Activated CD8-positive, alpha-beta memory T cell treated with anti-CD3 and anti-CD28 coated beads, Interleukin-2, amount 50 U/mL, for 4 hours (primary cell): ENCODE measurements around the gene PPP4R3A.
"Not testable (repeated sequence)": the region's sequence is repeated elsewhere in the genome, so short reads cannot be mapped to it uniquely, and the experiment has no call there.

ENCODE experiments used
- DNase-seq: peaks from one replicate; pipeline ENCODE4 v3.0.0-alpha.2; 2020

PPP4R3A gene

GRCh38 chr14:91436266-91436665 lies 73.8 kb downstream of the PPP4R3A start:
- not testable (repeated sequence) for DNase-seq

- no peak for DNase-seq
Measured at GRCh38 chr14:91429385-91429784, 80.7 kb downstream of the PPP4R3A start.

GRCh38 chr14:91428931-91429330 lies 81.2 kb downstream of the PPP4R3A start:
- DNase-seq = not testable (repeated sequence)

GRCh38 chr14:91425531-91425944 lies 84.6 kb downstream of the PPP4R3A start:
- DNase-seq = not testable (repeated sequence)

- DNase-seq = no peak
Measured at GRCh38 chr14:91424813-91425530, 85.1 kb downstream of the PPP4R3A start.

GRCh38 chr14:91420686-91421085 lies 89.4 kb downstream of the PPP4R3A start:
- DNase-seq = no peak

GRCh38 chr14:91419451-91419850 lies 90.7 kb downstream of the PPP4R3A start:
- DNase-seq = no peak

GRCh38 chr14:91419044-91419397 lies 91.1 kb downstream of the PPP4R3A start:
- DNase-seq = no peak

GRCh38 chr14:91418387-91419043 lies 91.6 kb downstream of the PPP4R3A start:
- peak; percentile 86 for DNase-seq

GRCh38 chr14:91417983-91418386 lies 92.1 kb downstream of the PPP4R3A start:
- DNase-seq = peak; percentile 72

GRCh38 chr14:91417120-91417982 lies 92.8 kb downstream of the PPP4R3A start, which contains the start of gene CCDC88C:
TSS of gene CCDC88C (minus strand) at chr14:91417820. CDS start at chr14:91417690, 130 bp downstream.
- DNase-seq = peak; percentile 80

- DNase-seq = no peak
Measured at GRCh38 chr14:91416744-91417119, 93.4 kb downstream of the PPP4R3A start.

GRCh38 chr14:91415794-91416743 lies 94.0 kb downstream of the PPP4R3A start:
- DNase-seq = peak; percentile 57

GRCh38 chr14:91414475-91414833 lies 95.7 kb downstream of the PPP4R3A start:
- no peak for DNase-seq

GRCh38 chr14:91413547-91414474 lies 96.3 kb downstream of the PPP4R3A start:
- DNase-seq = no peak

- DNase-seq = no peak
Measured at GRCh38 chr14:91412939-91413338, 97.2 kb downstream of the PPP4R3A start.

- peak; percentile 13 for DNase-seq
Measured at GRCh38 chr14:91410771-91411536, 99.2 kb downstream of the PPP4R3A start.

- DNase-seq = no peak
Measured at GRCh38 chr14:91409928-91410718, 100.0 kb downstream of the PPP4R3A start.

- peak; percentile 13 for DNase-seq
Measured at GRCh38 chr14:91409240-91409639, 100.9 kb downstream of the PPP4R3A start.
